Motor neuron (in vitro differentiated cells): Measurements from ENCODE around the gene CORT. TPM values are rescaled to one million over a fixed set of nuclear protein-coding genes. Genes with fewer than 3 reads are reported as not detected.
A peak's percentile ranks its signal among the peaks of the same experiment; 100 is the strongest.

Experiments
- ATAC-seq, 8 experiments: fragments of 200-7000 bp; cut with Tn5 transposase; replicated peaks in 6 of 8; 2 replicates each; pipeline ENCODE4 v1.8.0; 2021; ENCODE audit warnings: mild to moderate bottlenecking in 8 of 8, moderate library complexity in 8 of 8
- H3K27ac ChIP-seq, 2 donors: fragments of 250-450 bp; sonication (Bioruptor Pico); 2 replicates each; pipeline ENCODE4 v1.9.0; 2021; ENCODE audit warnings: antibody characterized with exemption in 2 of 2, mild to moderate bottlenecking in 2 of 2, moderate library complexity in 1 of 2
- H3K4me1 ChIP-seq, 2 donors: fragments of 250-450 bp; sonication (Bioruptor Pico); replicated peaks in 1 of 2; 2 replicates each; pipeline ENCODE4 v1.6.1; 2021; ENCODE audit warnings: antibody characterized with exemption in 2 of 2, mild to moderate bottlenecking in 2 of 2, moderate library complexity in 1 of 2
- H3K4me3 ChIP-seq, 5 donors: fragments of 250-450 bp; sonication (Bioruptor Pico); 2 replicates each; pipeline ENCODE4 v1.9.0; 2021; ENCODE audit warnings: antibody characterized with exemption in 5 of 5, mild to moderate bottlenecking in 5 of 5, moderate library complexity in 4 of 5
- WGBS, 10 experiments: fragments of 450-650 bp; shearing (Covaris generic); methylation state at CpG; one replicate each; pipeline ENCODE4 v1.0.0; 2022; 5-methylcytosine and 5-hydroxymethylcytosine counted together
- in situ Hi-C, 9 experiments: fragments of 400-800 bp; cut with MboI; loops; one replicate each; pipeline ENCODE4 v1.15.0; 2021; ENCODE audit warnings: low sequenced_read_pairs in 9 of 9, low pct_unique_long_range_greater_than_20kb in 2 of 9; ENCODE audit not compliant: unreplicated experiment in 9 of 9
- total RNA-seq, 8 experiments: library from RNA; unstranded; fragments of 300-600 nt; gene quantifications; 2 replicates each; pipeline versions ENCODE4 v1.2.3 to v1.2.4, GENCODE V29; 2022

Gene CORT
- total RNA-seq, 8 experiments from 2014 or later = 0.94 to 2.7 (median 1.8) TPM

GRCh38 chr1:10489291-10490055 is 39.6 kb downstream of the CORT start:
- in situ Hi-C loops = no loop called here
- WGBS, 10 experiments = 50 to 100% (median 75%) methylated on average over 1 to 4 of the region's 4 CpGs; no CpG with 5 or more reads in 1 of the 10 experiments
- H3K27ac ChIP-seq = peak overlapping the region in 1 of 2 donors; percentile 22
- H3K4me3 ChIP-seq = no peak overlapping the region
- ATAC-seq = peak in 1 of 8 experiments; percentile 17
- peaks cover 8 to 24% of the 10 kb centered on the region in 2 donors for H3K4me1 ChIP-seq

- Histone ChIP-seq H3K27ac (peak overlapping the region in 1 of 2 donors; percentile 16), H3K4me1 (peaks cover 11 to 33% of the 10 kb centered on the region in 2 donors), H3K4me3 (no peak overlapping the region)
- 40 to 100% (median 73%) methylated on average over 1 to 12 of the region's 12 CpGs for WGBS, 10 experiments
- in situ Hi-C loops = no loop called here
- ATAC-seq = peak in 3 of 8 experiments; percentile 8 to 33 (median 23)
Observed at GRCh38 chr1:10490286-10490970, 40.6 kb downstream of the CORT start.

GRCh38 chr1:10494418-10494753 is 44.6 kb downstream of the CORT start:
- Histone ChIP-seq H3K4me1 (peaks cover 9 to 32% of the 10 kb centered on the region in 2 donors), H3K4me3 (no peak overlapping the region), H3K27ac (no peak overlapping the region)
- no peak for ATAC-seq
- 0 to 100% (median 87%) methylated on average over 1 to 5 of the region's 5 CpGs; no CpG with 5 or more reads in 5 of the 10 experiments for WGBS, 10 experiments
- in situ Hi-C loops = no loop called here

DNA sequence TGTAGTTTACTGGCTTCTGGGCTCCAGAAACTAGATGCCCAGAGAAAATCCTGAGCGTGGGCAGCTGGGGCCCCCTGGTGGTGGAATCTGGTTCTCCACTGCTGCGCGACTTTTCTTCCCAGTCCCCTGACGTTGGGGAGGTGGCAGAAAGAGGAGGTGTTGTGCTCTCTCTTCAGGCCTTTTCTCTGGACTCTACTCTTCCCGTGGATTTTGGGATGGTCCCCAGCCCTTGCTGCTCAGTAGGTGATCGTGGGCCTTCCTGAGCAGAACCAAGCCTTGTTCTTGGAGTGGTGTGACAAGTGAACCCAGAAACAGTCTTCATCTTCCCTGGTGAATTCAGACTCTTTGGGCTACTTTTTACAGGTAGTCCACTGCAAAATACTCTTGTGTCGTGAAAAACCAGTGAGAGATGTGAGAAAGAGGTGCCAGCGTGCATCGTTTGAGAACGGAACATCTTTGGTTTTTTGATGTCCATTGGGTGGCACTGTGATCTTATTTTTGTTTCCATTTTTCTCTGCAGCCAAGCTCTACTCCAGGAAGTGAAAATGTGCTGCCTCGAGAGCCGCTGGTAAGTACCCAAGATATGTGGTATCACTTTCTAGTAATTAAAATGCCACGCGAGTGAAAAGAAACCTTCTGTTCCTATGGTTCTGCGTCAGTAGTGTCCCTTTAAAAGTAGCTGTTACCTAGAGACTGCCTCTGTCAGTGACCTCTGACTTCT is 45.1 kb downstream of the CORT start:
- Histone ChIP-seq H3K27ac (no peak overlapping the region), H3K4me3 (peak overlapping the region in 1 of 5 donors; percentile 4), H3K4me1 (peaks cover 4 to 26% of the 10 kb centered on the region in 2 donors)
- peak; percentile 84 to 96 (median 88) for ATAC-seq
- in situ Hi-C loops = no loop called here
- WGBS, 10 experiments = 0 to 46% (median 30%) methylated on average over 4 to 15 of the region's 15 CpGs

GRCh38 chr1:10495475-10495817 is 45.6 kb downstream of the CORT start:
- in situ Hi-C loops = no loop called here
- no peak overlapping the region for H3K27ac ChIP-seq
- ATAC-seq = peak in 1 of 8 experiments; percentile 2
- H3K4me3 ChIP-seq = no peak overlapping the region
- H3K4me1 ChIP-seq = peaks cover 3 to 21% of the 10 kb centered on the region in 2 donors
- WGBS, 10 experiments = 43 to 92% (median 85%) methylated on average over 1 to 10 of the region's 10 CpGs; no CpG with 5 or more reads in 3 of the 10 experiments

DNA sequence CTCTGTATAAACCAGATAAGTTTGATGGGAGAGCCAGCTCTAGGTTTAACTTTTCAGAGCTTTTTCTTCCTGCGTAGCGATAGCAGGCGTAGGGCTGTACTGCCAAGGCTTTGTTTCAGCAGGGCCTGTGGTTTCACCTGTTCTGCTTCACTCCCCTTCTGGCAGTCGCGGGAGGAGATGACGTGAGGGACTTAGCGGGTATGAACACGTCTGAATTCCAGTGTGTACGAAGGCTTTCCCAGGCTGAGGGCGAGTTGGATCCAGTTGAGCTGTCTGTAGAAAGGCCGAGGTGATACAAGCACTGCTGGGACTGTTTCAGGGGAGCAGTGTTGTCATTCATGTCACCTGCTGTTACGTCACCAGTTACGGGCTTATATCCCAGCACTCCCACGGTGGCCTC is 46.1 kb downstream of the CORT start:
- in situ Hi-C loops = no loop called here
- no peak overlapping the region for H3K4me3 ChIP-seq
- H3K27ac ChIP-seq = no peak overlapping the region
- WGBS, 10 experiments = 81 to 100% (median 97%) methylated on average over 3 to 11 of the region's 14 CpGs; no CpG with 5 or more reads in 4 of the 10 experiments
- peaks cover 3 to 16% of the 10 kb centered on the region in 2 donors for H3K4me1 ChIP-seq
- ATAC-seq = no peak

- H3K4me3 ChIP-seq = no peak overlapping the region
- in situ Hi-C loops = no loop called here
- 80 to 100% (median 95%) methylated on average over 1 to 7 of the region's 7 CpGs; no CpG with 5 or more reads in 1 of the 10 experiments for whole genome bisulfite sequencing, 10 experiments
- H3K27ac ChIP-seq = no peak overlapping the region
- no peak for ATAC-seq
- peaks cover 3 to 15% of the 10 kb centered on the region in 2 donors for H3K4me1 ChIP-seq
Observed at GRCh38 chr1:10497109-10497508, 47.3 kb downstream of the CORT start.

- WGBS, 10 experiments = 82 to 100% (median 89%) methylated on average over 2 to 8 of the region's 8 CpGs
- H3K4me1 ChIP-seq = peaks cover 3 to 15% of the 10 kb centered on the region in 2 donors
- no peak for ATAC-seq
- H3K4me3 ChIP-seq = no peak overlapping the region
- in situ Hi-C loops = no loop called here
- H3K27ac ChIP-seq = no peak overlapping the region
Observed at GRCh38 chr1:10498231-10498630, 48.4 kb downstream of the CORT start.

Other genes starting within 250 kb of the CORT start
- 100 to 1,000 TPM in 5 of 8 experiments, 10 to 100 TPM in 3; 17.4 to 179 (median 157) TPM for gene KIF1B, start 239.5 kb upstream of the CORT start, total RNA-seq
- 100 to 1,000 TPM; 128 to 504 (median 213) TPM for gene PGD, start 51.0 kb upstream of the CORT start, total RNA-seq
- 10 to 100 TPM; 12.0 to 35.7 (median 22.5) TPM for gene CENPS, start 19.6 kb upstream of the CORT start, total RNA-seq
- 100 to 1,000 TPM in 1 of 8 experiments, 10 to 100 TPM in 7; 26.8 to 104 (median 36.6) TPM for gene DFFA, start 22.5 kb downstream of the CORT start, total RNA-seq
- 10 to 100 TPM; 16.9 to 31.1 (median 23.4) TPM for gene PEX14, start 24.9 kb downstream of the CORT start, total RNA-seq